ENCODE results near the gene PCID2.
"Not testable (repeated sequence)": the region's sequence is repeated elsewhere in the genome, so short reads cannot be mapped to it uniquely, and the experiment has no call there.

PCID2 gene

GRCh38 chr13:113162783-113163685 lies 45.4 kb downstream of the PCID2 start:
- no peak for DNase-seq

GRCh38 chr13:113161975-113162374 lies 46.5 kb downstream of the PCID2 start:
- not testable (repeated sequence) for DNase-seq

DNA sequence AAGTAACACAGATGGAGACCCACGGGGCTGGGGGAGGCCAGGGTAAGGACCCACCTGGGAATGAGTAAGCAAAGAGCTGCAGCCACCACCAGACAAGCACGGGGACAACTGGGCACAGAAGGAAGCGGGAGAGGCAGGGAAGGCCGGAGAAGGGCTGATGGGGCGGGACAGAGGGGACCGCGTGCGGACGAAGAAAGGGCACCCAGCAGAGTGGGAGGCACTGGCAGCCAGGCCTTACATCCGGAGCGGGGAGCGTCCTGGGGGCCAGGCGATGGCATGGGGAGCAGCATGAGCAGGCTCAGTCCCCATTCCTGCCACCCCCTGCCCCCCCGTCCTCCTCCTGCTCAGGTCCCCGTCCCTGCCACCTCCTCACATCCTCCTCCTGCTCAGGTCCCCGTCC lies 47.0 kb downstream of the PCID2 start:
- no peak for DNase-seq

- no peak for DNase-seq
These were observed 47.5 kb downstream of the PCID2 start for GRCh38 chr13:113160983-113161382.

DNA sequence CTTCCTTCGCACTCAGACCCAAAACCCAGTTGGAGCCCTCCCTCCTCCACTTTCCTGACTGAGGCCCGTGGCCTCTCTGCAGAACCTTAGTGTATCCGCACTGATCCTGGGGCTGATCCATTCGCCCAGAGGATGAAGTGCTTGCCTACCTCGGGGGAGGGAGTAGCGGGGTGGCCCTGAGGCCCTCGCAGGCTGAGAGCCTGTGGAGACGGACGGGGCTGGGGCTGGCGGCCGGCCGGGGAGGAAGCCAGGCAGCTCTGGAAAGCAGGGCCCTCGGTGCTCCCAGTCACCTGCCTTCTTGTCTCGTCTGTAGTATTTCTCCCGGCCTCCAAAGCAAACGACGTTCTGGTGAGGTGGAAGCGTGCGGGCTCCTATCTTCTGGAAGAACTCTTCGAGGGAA lies 48.8 kb downstream of the PCID2 start:
- DNase-seq: no peak

DNA sequence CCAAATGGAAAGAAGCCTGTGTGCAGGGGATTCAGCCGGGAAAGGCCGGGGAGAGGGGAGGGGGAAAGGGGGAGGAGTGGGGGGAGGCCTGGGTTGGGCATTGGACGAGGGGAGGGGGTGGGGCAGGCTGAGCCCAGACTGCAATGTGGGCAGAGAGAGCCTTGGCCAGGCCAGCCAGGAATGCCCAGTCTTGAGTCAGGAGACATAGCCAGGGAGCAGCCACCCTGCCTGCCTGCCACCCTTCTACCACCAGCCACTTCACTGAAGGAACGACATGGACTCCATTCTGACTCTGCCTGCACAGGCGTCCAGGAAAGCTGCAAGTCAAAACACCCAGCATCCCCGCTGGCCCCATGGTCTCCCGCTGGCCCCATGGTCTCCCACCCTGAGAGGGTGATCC lies 49.5 kb downstream of the PCID2 start:
- DNase-seq: no peak

DNA sequence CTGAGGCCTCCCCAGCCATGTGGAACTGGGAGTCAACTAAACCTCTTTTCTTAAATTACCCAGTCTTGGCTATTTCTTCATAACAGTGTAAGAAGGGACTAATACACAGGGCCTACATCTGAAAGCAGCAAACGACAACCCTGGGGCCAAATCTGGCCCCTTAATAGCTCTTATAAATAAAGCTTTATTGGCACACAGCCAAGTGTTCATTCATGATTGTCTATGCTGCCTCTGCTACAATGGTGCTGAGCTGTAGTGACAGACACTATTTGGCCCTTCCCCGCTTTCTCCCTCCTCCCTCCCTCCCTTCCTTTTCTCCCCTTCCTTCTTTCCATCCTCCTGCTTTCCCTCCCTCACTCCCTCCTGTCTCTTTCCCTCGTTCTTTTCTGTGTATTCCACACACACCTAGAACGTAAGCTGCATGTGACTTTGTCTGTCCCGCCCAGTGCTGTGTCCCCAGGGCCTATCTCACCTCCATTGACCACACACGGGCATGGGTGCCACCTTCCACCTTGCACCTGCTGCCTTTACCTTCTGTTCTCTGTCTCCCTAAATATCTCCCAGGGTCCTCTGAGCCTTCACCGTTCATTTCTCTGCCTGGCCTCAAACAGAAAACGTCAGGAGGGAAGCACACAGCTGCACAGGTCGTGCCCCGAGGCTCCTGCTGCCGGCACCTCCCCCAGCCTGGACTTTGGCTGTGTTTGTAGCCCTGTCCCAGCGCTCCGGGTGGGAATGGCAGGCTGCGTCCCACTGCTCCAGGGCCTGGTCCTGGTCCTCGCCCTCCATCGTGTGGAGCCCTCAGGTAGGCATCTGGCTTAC lies 50.3 kb downstream of the PCID2 start, which contains the start of gene PROZ:
Gene PROZ, plus strand, starts transcription at position 720 of the 819 bp plus-strand sequence. Its CDS starts 13 bp downstream, at position 733.
- no peak for DNase-seq

- no peak for DNase-seq
These were observed 51.1 kb downstream of the PCID2 start for GRCh38 chr13:113157206-113157928.

GRCh38 chr13:113155982-113156655 lies 52.4 kb downstream of the PCID2 start:
- no peak for DNase-seq

- DNase-seq: no peak
These were observed 53.3 kb downstream of the PCID2 start for GRCh38 chr13:113155201-113155600.

DNA sequence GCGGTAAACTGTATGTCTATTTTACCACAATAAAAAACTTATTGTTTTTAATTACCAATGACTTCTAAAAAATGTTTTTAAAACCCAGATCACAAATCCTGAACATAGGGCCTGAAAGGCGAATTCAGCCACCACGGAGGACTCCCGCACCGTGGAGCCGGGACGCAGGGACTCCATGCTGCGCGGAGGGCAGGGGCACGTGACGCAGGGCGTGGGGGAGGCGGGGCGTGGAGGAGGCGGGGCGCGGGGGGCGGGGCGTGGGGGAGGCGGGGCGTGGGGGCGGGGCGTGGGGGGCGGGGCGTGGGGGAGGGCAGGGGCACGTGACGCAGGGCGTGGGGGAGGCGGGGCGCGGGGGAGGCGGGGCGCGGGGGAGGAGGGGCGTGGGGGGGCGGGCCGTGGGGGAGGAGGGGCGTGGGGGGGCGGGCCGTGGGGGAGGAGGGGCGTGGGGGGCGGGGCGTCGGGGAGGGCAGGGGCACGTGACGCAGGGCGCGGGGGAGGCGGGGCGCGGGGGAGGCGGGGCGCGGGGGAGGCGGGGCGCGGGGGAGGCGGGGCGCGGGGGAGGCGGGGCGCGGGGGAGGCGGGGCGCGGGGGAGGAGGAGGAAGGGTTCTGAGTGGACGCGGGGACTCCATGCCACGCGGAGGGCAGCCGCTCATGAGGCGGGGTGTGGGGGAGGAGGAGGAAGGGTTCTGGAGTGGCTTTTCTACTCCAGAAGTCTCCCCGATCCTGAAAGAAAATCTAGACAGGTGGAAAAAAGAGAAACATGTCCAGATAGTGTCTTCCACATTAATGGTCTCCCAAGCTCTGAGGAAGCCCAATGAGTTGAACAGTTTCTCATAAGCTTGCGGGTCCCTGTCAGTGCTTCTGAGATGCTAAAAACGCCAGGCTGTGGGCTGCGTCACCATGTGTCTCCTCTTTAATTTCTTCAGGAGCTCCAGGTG lies 54.4 kb downstream of the PCID2 start:
- DNase-seq: peak in 1 of 2 experiments; percentile 56

DNA sequence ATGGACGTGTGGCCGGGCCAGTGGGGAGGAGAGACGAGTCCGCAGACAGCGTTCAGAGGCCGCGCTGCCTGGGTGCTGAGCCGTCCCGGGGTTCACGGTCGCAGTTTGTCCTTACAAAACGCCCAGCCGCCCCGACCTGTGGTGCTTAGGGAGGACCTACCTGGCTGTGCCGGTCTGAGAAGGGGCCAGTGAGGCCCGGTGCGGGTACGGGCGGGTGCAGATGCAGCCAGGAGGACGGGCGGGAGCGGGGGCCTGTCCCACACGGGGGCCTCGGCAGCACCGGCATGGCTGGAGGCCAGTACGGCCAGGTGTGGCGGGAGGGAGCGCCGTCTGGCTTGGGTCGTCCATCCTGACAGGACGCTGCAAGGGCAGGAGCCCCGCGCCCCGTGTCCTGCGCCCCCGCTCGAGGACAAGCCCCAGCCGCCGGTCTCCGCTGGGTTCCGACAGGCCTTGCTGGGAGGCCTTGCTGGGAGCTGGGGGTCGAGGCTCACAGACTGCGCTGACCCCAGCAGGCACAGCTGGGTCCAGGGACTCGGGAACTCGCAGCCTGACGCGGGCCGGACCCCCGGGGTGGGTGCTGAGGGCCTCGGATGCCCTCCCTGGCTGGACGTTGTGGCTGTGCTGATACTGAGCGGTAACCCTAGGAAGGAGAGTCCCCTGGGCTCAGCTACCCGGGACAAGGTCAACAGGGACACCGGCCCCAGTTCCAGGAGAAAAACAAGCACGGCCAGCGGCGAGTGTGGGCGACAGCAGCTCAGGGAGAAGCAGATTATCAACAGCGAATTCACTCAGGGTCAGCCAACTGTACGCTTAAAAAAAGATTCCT lies 55.3 kb downstream of the PCID2 start:
- no peak for DNase-seq

GRCh38 chr13:113152691-113152983 lies 55.8 kb downstream of the PCID2 start:
- no peak for DNase-seq

DNA sequence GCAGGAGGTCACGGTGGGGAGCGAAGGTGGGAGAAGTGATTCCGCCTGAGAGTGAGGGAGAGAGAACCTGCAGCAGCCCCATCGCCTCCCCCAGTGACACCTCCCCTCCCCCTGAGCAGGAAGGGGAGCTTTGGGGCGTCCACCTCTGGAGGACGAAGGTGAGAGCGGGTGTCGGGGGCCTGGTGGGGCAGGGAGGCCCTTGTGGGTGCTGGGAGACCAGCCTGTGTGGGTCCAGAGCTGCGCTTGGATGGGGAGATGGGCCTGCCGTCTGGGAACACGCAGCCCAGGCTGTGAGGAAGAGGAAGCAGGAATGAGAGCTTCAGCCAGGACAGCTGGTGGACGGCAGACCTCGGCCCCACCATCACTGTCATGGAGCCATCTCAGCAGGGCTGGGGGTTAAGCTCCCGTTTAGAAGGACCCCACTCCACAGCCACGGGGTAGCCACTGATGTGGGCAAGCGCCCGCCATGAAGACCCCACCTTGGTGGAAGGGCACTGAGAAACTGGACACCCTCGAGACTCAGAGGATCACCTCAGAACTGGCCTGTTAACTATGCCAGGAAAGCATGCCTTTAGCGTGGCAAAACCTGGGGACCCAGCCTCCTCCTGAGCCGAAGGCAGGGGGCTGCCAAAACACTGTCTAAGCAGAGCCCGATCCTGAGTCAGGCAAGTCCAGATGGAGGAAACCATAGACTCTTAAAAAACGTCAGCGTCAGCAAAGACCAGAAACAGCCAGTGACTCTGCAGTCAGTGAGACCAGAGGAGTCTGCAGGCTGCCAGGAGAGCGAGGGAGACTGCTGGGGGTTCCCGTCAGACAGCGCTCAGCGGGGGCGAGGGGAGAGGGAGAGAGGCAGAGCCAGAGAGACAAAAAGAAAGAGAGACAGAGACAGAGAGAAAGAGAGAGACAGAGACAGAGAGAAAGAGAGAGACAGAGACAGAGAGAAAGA lies 56.5 kb downstream of the PCID2 start:
- no peak for DNase-seq

DNA sequence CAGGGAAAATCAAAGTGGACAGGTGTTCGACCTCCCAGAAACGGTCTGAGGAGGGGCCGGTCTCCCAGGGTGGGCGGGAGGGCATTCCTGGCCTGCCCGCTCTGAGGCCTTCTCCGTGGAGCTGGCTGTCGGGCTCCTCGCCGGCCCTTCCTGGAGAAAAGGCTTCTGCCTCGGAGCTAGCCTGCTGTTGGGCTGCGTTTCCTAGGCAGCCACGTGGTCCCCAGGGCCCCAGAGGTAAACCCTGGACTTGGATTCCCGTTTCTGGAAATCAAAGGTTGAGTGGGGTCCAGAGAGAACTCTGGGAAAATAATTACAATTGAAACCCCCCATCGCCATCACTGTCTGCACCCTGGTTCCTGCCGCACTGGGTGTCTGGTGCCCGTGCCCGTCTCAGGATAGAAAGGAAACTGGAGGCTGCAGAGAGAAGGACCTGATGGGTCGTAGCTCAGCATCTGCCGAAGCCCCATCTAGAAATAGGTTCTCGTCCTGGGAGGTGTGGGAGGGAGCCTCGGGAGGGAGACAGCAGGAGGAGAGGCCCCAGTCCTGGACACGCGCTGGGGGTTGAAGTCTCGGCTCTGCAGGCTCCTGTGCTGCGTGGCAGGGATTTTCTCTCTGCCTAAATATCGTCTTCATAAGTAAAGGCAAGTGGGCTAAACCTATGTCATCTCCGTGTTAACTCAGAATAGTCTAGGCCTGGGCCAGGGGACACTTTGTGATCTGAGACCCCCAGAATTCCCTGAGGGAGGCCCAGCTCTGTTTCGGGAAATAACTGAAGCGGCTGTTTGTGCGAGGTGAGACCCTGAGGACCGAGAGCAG lies 57.7 kb downstream of the PCID2 start:
- no peak for DNase-seq

GRCh38 chr13:113149711-113150549 lies 58.5 kb downstream of the PCID2 start:
- no peak for DNase-seq

- no peak for DNase-seq
These were observed 59.4 kb downstream of the PCID2 start for GRCh38 chr13:113148940-113149503.

Data from NCI-H446 (cell line).